Gastroesophageal sphincter (tissue), 4 donors: ENCODE data around the gene MAML3. TPM values are rescaled to one million over a fixed set of nuclear protein-coding genes. Genes with fewer than 3 reads are reported as not detected.

Source experiments
- ATAC-seq: fragments of 150-250 bp; one replicate; pipeline ENCODE4 v1.9.1; 2016; ENCODE audit warnings: mild to moderate bottlenecking, moderate library complexity
- H3K27ac ChIP-seq, 4 donors: fragments of 200-600 bp; sonication (generic) in 3 of 4; 1 replicate in 3 of 4; 2 replicates in 1 of 4; pipeline ENCODE4 v1.5.1; 2016 to 2019
- H3K27me3 ChIP-seq: fragments of 200-600 bp; sonication (generic); one replicate; pipeline ENCODE4 v1.5.1; 2019
- H3K36me3 ChIP-seq, 2 donors: fragments of 200-600 bp; sonication (generic); one replicate each; pipeline ENCODE4 v1.5.1; 2019; ENCODE audit warnings: control low read depth in 1 of 2
- H3K4me1 ChIP-seq, 3 donors: fragments of 200-600 bp; sonication (generic); 1 replicate in 2 of 3; 2 replicates in 1 of 3; pipeline ENCODE4 v1.5.1; 2016 to 2019; ENCODE audit warnings: control low read depth in 2 of 3
- H3K4me3 ChIP-seq, 2 donors: fragments of 200-600 bp; sonication (generic); one replicate each; pipeline ENCODE4 v1.5.1; 2019; ENCODE audit warnings: mild to moderate bottlenecking in 1 of 2, moderate library complexity in 1 of 2
- H3K9me3 ChIP-seq, 3 donors: fragments of 200-600 bp; sonication (generic); one replicate each; pipeline ENCODE4 v1.5.1; 2017 to 2019; ENCODE audit warnings: control low read depth in 2 of 3
- CTCF ChIP-seq, 4 experiments: fragments of 200-600 bp in 2 of 4; fragments of 450-650 bp in 2 of 4; sonication (generic) in 1 of 4; IDR thresholded peaks; one replicate each; pipeline ENCODE4 v1.5.1; 2017 to 2019; ENCODE audit warnings: antibody characterized with exemption in 4 of 4, mild to moderate bottlenecking in 2 of 4, moderate library complexity in 2 of 4
- EP300 ChIP-seq: sonication (generic); formaldehyde crosslinking; IDR thresholded peaks from one replicate; pipeline ENCODE4 v1.6.1; 2017; ENCODE audit warnings: antibody characterized with exemption, mild to moderate bottlenecking
- POLR2A ChIP-seq, 2 donors: fragments of 450-650 bp; IDR thresholded peaks; one replicate each; pipeline ENCODE4 v1.6.1; 2017; ENCODE audit warnings: antibody characterized with exemption in 2 of 2, mild to moderate bottlenecking in 2 of 2, moderate library complexity in 1 of 2
- POLR2AphosphoS5 ChIP-seq: sonication (generic); formaldehyde crosslinking; IDR thresholded peaks from one replicate; pipeline ENCODE4 v1.6.1; 2017; ENCODE audit warnings: antibody characterized with exemption
- WGBS, 2 donors: methylation state at CpG; one replicate each; pipeline ENCODE4 v1.1.5; 2018; ENCODE audit warnings: low coverage in 1 of 2; 5-methylcytosine and 5-hydroxymethylcytosine counted together
- total RNA-seq, 4 donors: library from RNA; depleted of rRNA; stranded (reverse); fragments of >200 nt; gene quantifications; one replicate each; pipeline ENCODE4 v1.1.0, GENCODE V29; 2016

Gene MAML3
- total RNA-seq, 4 donors from 2014 or later = 5.3 to 10.6 (median 9.3) TPM

- WGBS, 2 donors = 90 to 94% methylated on average over 3 of the region's 3 CpGs
- Histone ChIP-seq H3K27ac (no peak overlapping the region), H3K36me3 (no peaks in the 10 kb centered on the region), H3K9me3 (no peaks in the 10 kb centered on the region), H3K4me3 (no peak overlapping the region), H3K27me3 (no peaks in the 10 kb centered on the region), H3K4me1 (no peaks in the 10 kb centered on the region)
- no peak for ATAC-seq
- TF ChIP-seq POLR2A (IDR thresholded peaks at IDR 0.05) = no peak
- no peak for TF ChIP-seq EP300
- TF ChIP-seq CTCF (IDR thresholded peaks at IDR 0.05) = no peak
- no peak for TF ChIP-seq POLR2AphosphoS5
Observed at GRCh38 chr4:139845453-139846093, 308.4 kb downstream of the MAML3 start.

GRCh38 chr4:139844459-139845036 is 309.4 kb downstream of the MAML3 start:
- Histone ChIP-seq H3K27me3 (no peaks in the 10 kb centered on the region), H3K9me3 (no peaks in the 10 kb centered on the region), H3K4me3 (no peak overlapping the region), H3K27ac (no peak overlapping the region), H3K4me1 (peaks cover 0 to 3% (median 0%) of the 10 kb centered on the region in 3 donors), H3K36me3 (no peaks in the 10 kb centered on the region)
- TF ChIP-seq POLR2A (IDR thresholded peaks at IDR 0.05) (no peak), EP300 (no peak), CTCF (IDR thresholded peaks at IDR 0.05) (no peak), POLR2AphosphoS5 (no peak)
- no peak for ATAC-seq

- no peak overlapping the region for H3K27ac ChIP-seq
- no peaks in the 10 kb centered on the region for H3K9me3 ChIP-seq
- no peaks in the 10 kb centered on the region for H3K27me3 ChIP-seq
- H3K4me1 ChIP-seq = peaks cover 0 to 4% (median 3%) of the 10 kb centered on the region in 3 donors
- H3K4me3 ChIP-seq = no peak overlapping the region
- H3K36me3 ChIP-seq = no peaks in the 10 kb centered on the region
- TF ChIP-seq POLR2A (IDR thresholded peaks at IDR 0.05) (no peak), POLR2AphosphoS5 (no peak), EP300 (no peak), CTCF (IDR thresholded peaks at IDR 0.05) (no peak)
- ATAC-seq = no peak
- WGBS, 2 donors = 88% methylated on average over 2 of the region's 2 CpGs; no CpG with 5 or more reads in 1 of the 2 donors
Observed at GRCh38 chr4:139844057-139844456, 309.9 kb downstream of the MAML3 start.

GRCh38 chr4:139843641-139844040 is 310.3 kb downstream of the MAML3 start:
- Histone ChIP-seq H3K27ac (no peak overlapping the region), H3K36me3 (no peaks in the 10 kb centered on the region), H3K27me3 (no peaks in the 10 kb centered on the region), H3K4me1 (peaks cover 0 to 7% (median 3%) of the 10 kb centered on the region in 3 donors), H3K4me3 (no peak overlapping the region), H3K9me3 (no peaks in the 10 kb centered on the region)
- ATAC-seq = no peak
- 92 to 94% methylated on average over 3 of the region's 5 CpGs for WGBS, 2 donors
- TF ChIP-seq CTCF (IDR thresholded peaks at IDR 0.05) = no peak
- TF ChIP-seq EP300 = no peak
- TF ChIP-seq POLR2AphosphoS5 = no peak
- TF ChIP-seq POLR2A (IDR thresholded peaks at IDR 0.05) = no peak
